ENCODE data around the gene PLEKHH1.

Gene PLEKHH1

DNA sequence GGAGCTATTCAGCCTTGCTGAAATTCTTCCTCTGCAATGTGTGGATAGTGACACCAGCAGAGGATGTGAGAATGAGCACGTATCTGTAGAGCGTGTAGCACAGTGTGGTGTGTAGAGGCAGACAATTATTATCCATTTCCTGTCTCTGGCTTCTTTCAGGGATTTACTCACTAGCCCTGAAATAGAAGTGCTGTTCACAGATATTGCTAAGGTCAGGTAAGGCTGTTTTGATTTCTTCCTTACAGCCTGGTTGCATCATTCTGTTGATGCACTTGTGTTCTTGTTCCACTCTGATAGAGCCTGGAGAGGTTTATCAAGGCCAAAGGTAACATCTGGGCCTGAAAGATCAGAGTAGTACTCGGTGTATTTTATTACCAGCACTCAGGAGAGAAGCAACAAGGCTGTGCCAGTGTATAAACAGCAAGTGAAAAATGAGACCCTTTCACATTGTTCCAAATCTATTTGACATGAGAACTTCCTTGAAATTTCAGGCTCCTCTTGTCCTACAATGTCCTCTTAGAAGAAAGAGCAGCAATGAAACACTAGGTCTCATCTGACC, 103.3 kb downstream of the PLEKHH1 start:
- no peak for DNase-seq

DNA sequence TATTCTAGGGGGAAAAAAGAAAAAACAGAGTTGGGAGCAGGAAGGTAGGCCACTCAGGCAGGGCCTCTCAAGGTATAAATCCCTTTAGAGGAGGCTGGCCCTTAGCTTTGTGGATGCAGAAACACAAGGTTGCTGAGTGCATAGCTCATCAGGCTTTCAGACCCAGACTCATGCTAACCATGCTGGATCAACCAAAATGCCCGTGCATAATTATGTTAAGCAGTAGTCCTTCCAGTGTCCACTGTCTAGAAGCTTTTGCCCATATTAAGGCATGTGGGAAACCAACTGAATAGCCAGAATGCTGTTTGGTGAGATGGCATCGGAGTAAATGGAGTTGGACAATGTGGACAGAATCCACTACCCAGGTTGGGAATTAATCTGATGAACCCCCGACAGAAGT, 105.6 kb downstream of the PLEKHH1 start:
- no peak for DNase-seq

Data from NCI-H1092 (cell line).